Measurements from ENCODE around the gene EDAR. TPM values are rescaled to one million over a fixed set of nuclear protein-coding genes. Genes with fewer than 3 reads are reported as not detected.

Gene EDAR
- total and polyA plus RNA-seq, 3 experiments from 2014 or later, result 0.07 to 0.64 (median 0.16) TPM

DNA sequence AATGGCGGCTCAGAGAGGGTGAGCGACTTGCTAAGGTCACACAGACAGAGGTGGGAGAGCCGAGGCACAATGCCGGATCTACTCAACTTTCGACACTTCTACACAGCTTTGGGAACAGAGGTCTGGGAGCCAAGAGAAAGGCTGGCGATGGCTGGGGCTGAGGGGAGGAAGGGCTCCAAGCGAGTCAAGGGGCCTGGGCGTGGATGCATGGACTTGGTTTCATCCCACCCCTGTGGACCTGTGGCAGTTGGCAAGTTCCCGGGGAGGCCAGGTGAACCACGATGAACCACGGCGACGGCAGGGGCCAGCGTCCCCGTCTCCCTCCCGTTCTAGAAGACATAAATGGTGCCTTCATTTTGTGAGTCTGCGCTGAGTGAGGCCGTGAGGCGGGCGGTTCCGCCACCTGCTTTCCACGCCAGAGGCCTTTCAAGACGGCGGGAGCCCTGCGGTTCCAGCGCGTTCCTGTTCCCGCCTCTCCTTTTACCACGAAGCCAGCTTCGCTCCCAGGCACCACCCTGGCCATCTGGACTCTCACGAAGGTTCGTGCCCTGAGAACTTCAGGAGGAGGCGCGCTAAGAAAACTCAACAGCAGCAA is 46.7 kb downstream of the EDAR start:
- POLR2A ChIA-PET, result no interaction called here
- peaks cover 5 to 9% (median 6%) of the 10 kb centered on the region in 3 donors for H3K4me1 Mint-ChIP-seq
- peaks cover 0 to 5% (median 1%) of the 10 kb centered on the region in 3 donors for H3K36me3 Mint-ChIP-seq
- H3K27me3 Mint-ChIP-seq, result no peaks in the 10 kb centered on the region
- peaks cover 0 to 18% (median 10%) of the 10 kb centered on the region in 5 donors for H3K9me3 Mint-ChIP-seq
- DNase-seq, result no peak
- peaks cover 11% of the 10 kb centered on the region for H3K4me1 ChIP-seq (ENCODE audit: insufficient read depth, low read length)
- H3K36me3 ChIP-seq (ENCODE audit: insufficient read depth, low read length), result no peaks in the 10 kb centered on the region
- peak overlapping the region in 1 of 8 donors; percentile 33 for H3K27ac Mint-ChIP-seq
- H3K4me3 Mint-ChIP-seq, result no peak overlapping the region
- no peaks in the 10 kb centered on the region for H3K27me3 ChIP-seq (ENCODE audit: insufficient read depth, low read length, poor library complexity, severe bottlenecking)
- CTCF ChIA-PET, result interaction anchor here (1.2 kb wide), 1 partner anchor 14 kb away, joined by 3 read pairs; no protein-coding TSS in a partner anchor
- H3K4me3 ChIP-seq (ENCODE audit: low read length), result no peak overlapping the region
- H3K9me3 ChIP-seq (ENCODE audit: low read length), result no peaks in the 10 kb centered on the region
- no peak overlapping the region for H3K27ac ChIP-seq (ENCODE audit: low read depth, low read length)

DNA sequence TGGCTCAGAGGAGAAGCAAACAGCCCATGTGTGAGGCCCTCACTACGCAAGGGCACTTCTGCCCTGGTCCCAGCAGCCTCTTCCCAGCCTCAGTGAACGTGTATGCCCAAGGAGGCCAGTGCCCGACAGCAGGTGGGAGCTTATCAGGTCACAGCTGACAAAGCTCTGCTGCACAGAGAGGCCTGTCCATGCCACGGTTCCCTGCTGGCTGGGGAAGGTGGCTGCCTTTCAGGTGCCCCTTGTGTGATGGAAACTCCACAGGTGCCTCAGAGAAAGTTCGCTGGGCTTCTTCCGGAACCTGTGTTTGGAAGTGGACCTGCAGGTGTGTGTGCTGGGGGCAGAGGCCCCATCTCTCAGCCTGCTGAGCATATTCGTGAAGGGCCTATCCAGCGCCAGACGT is 47.3 kb downstream of the EDAR start:
- Histone ChIP-seq H3K4me1 (ENCODE audit: insufficient read depth, low read length) (peaks cover 11% of the 10 kb centered on the region), H3K9me3 (ENCODE audit: low read length) (no peaks in the 10 kb centered on the region), H3K27me3 (ENCODE audit: insufficient read depth, low read length, poor library complexity, severe bottlenecking) (no peaks in the 10 kb centered on the region), H3K27ac (ENCODE audit: low read depth, low read length) (no peak overlapping the region), H3K36me3 (ENCODE audit: insufficient read depth, low read length) (no peaks in the 10 kb centered on the region), H3K4me3 (ENCODE audit: low read length) (no peak overlapping the region)
- peak overlapping the region in 1 of 8 donors; percentile 82 for H3K27ac Mint-ChIP-seq
- CTCF ChIA-PET, result no interaction called here
- peaks cover 0 to 5% (median 1%) of the 10 kb centered on the region in 3 donors for H3K36me3 Mint-ChIP-seq
- no peak overlapping the region for H3K4me3 Mint-ChIP-seq
- H3K27me3 Mint-ChIP-seq, result no peaks in the 10 kb centered on the region
- peaks cover 0 to 12% (median 5%) of the 10 kb centered on the region in 5 donors for H3K9me3 Mint-ChIP-seq
- DNase-seq, result no peak
- H3K4me1 Mint-ChIP-seq, result peaks cover 5 to 11% (median 6%) of the 10 kb centered on the region in 3 donors
- POLR2A ChIA-PET, result no interaction called here

GRCh38 chr2:108941161-108941665 is 47.8 kb downstream of the EDAR start:
- H3K4me1 Mint-ChIP-seq, result peaks cover 5 to 11% (median 6%) of the 10 kb centered on the region in 3 donors
- H3K9me3 Mint-ChIP-seq, result peaks cover 0 to 8% (median 1%) of the 10 kb centered on the region in 5 donors
- ChIA-PET CTCF (interaction anchor here (0.8 kb wide), 1 partner anchor 13 kb away, joined by 3 read pairs; no protein-coding TSS in a partner anchor), POLR2A (no interaction called here)
- H3K27me3 Mint-ChIP-seq, result no peaks in the 10 kb centered on the region
- H3K27ac ChIP-seq (ENCODE audit: low read depth, low read length), result no peak overlapping the region
- peaks cover 11% of the 10 kb centered on the region for H3K4me1 ChIP-seq (ENCODE audit: insufficient read depth, low read length)
- H3K4me3 ChIP-seq (ENCODE audit: low read length), result no peak overlapping the region
- peaks cover 0 to 1% (median 0%) of the 10 kb centered on the region in 3 donors for H3K36me3 Mint-ChIP-seq
- H3K27ac Mint-ChIP-seq, result no peak overlapping the region
- DNase-seq, result no peak
- H3K9me3 ChIP-seq (ENCODE audit: low read length), result no peaks in the 10 kb centered on the region
- H3K4me3 Mint-ChIP-seq, result no peak overlapping the region
- H3K36me3 ChIP-seq (ENCODE audit: insufficient read depth, low read length), result no peaks in the 10 kb centered on the region
- no peaks in the 10 kb centered on the region for H3K27me3 ChIP-seq (ENCODE audit: insufficient read depth, low read length, poor library complexity, severe bottlenecking)

GRCh38 chr2:108940156-108940555 is 48.9 kb downstream of the EDAR start:
- no peak overlapping the region for H3K4me3 ChIP-seq (ENCODE audit: low read length)
- no peaks in the 10 kb centered on the region for H3K36me3 ChIP-seq (ENCODE audit: insufficient read depth, low read length)
- Mint-ChIP-seq H3K27ac (no peak overlapping the region), H3K9me3 (no peaks in the 10 kb centered on the region), H3K4me3 (no peak overlapping the region), H3K36me3 (no peaks in the 10 kb centered on the region), H3K27me3 (no peaks in the 10 kb centered on the region), H3K4me1 (peaks cover 5 to 11% (median 6%) of the 10 kb centered on the region in 3 donors)
- ChIA-PET CTCF (interaction anchor here (1.9 kb wide), 1 partner anchor 9 kb away, joined by 3 read pairs; no protein-coding TSS in a partner anchor), POLR2A (no interaction called here)
- H3K9me3 ChIP-seq (ENCODE audit: low read length), result no peaks in the 10 kb centered on the region
- peaks cover 11% of the 10 kb centered on the region for H3K4me1 ChIP-seq (ENCODE audit: insufficient read depth, low read length)
- no peak overlapping the region for H3K27ac ChIP-seq (ENCODE audit: low read depth, low read length)
- no peaks in the 10 kb centered on the region for H3K27me3 ChIP-seq (ENCODE audit: insufficient read depth, low read length, poor library complexity, severe bottlenecking)
- DNase-seq, result no peak

- H3K36me3 ChIP-seq (ENCODE audit: insufficient read depth, low read length), result no peaks in the 10 kb centered on the region
- no peak for DNase-seq
- Mint-ChIP-seq H3K4me1 (peaks cover 5 to 11% (median 6%) of the 10 kb centered on the region in 3 donors), H3K36me3 (no peaks in the 10 kb centered on the region), H3K27ac (peak overlapping the region in 1 of 8 donors; percentile 11), H3K9me3 (no peaks in the 10 kb centered on the region), H3K27me3 (no peaks in the 10 kb centered on the region), H3K4me3 (peak overlapping the region in 2 of 7 donors; percentile 20 to 23)
- ChIA-PET CTCF (interaction anchor here (1.0 kb wide), 1 partner anchor 51 kb away, joined by 3 read pairs; the partner anchor contains the start of gene EDAR), POLR2A (no interaction called here)
- no peak overlapping the region for H3K4me3 ChIP-seq (ENCODE audit: low read length)
- no peaks in the 10 kb centered on the region for H3K27me3 ChIP-seq (ENCODE audit: insufficient read depth, low read length, poor library complexity, severe bottlenecking)
- H3K4me1 ChIP-seq (ENCODE audit: insufficient read depth, low read length), result peaks cover 11% of the 10 kb centered on the region
- H3K9me3 ChIP-seq (ENCODE audit: low read length), result no peaks in the 10 kb centered on the region
- no peak overlapping the region for H3K27ac ChIP-seq (ENCODE audit: low read depth, low read length)
Measured at GRCh38 chr2:108938077-108938710, 50.8 kb downstream of the EDAR start.

DNA sequence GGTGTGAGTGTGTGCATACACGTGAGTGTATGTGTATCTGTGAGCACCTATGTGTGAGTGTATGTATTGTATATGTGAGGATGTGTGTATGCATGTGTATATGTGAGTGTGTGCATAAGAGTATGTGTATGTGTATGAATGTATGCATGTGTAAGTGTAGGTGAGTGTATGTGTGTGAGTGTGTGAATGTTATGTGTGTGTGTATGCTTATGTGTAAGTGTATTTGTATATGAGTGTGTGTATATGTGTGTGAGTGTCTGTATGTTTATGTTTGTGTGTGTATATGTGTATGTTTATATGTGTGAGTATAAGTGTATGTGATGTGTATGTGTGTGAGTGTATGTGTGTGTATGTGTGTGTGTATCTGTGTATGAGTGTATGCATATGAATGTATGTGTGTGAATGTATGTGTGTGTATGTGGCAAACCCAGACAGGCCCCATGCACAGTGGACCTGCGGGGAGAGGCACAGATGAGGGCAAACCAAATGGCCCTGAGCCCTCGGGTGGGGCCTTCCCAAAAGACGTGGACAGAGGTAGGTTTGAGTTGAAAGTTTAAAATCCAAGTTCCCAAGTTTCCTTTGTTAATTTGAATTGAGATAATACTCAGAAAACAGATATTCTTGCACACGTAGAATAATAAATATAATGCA is 51.5 kb downstream of the EDAR start:
- H3K4me3 ChIP-seq (ENCODE audit: low read length), result no peak overlapping the region
- H3K9me3 Mint-ChIP-seq, result no peaks in the 10 kb centered on the region
- H3K4me1 Mint-ChIP-seq, result peaks cover 5 to 11% (median 6%) of the 10 kb centered on the region in 3 donors
- H3K36me3 Mint-ChIP-seq, result no peaks in the 10 kb centered on the region
- POLR2A ChIA-PET, result no interaction called here
- no peak for DNase-seq
- no peak overlapping the region for H3K27ac ChIP-seq (ENCODE audit: low read depth, low read length)
- H3K27me3 Mint-ChIP-seq, result no peaks in the 10 kb centered on the region
- H3K9me3 ChIP-seq (ENCODE audit: low read length), result no peaks in the 10 kb centered on the region
- H3K27ac Mint-ChIP-seq, result peak overlapping the region in 1 of 8 donors; percentile 0
- CTCF ChIA-PET, result no interaction called here
- no peaks in the 10 kb centered on the region for H3K27me3 ChIP-seq (ENCODE audit: insufficient read depth, low read length, poor library complexity, severe bottlenecking)
- H3K4me1 ChIP-seq (ENCODE audit: insufficient read depth, low read length), result peaks cover 11% of the 10 kb centered on the region
- no peak overlapping the region for H3K4me3 Mint-ChIP-seq
- H3K36me3 ChIP-seq (ENCODE audit: insufficient read depth, low read length), result no peaks in the 10 kb centered on the region

GRCh38 chr2:108936866-108937265 is 52.2 kb downstream of the EDAR start:
- Histone ChIP-seq H3K27me3 (ENCODE audit: insufficient read depth, low read length, poor library complexity, severe bottlenecking) (no peaks in the 10 kb centered on the region), H3K4me3 (ENCODE audit: low read length) (no peak overlapping the region), H3K4me1 (ENCODE audit: insufficient read depth, low read length) (peaks cover 11% of the 10 kb centered on the region), H3K27ac (ENCODE audit: low read depth, low read length) (no peak overlapping the region), H3K36me3 (ENCODE audit: insufficient read depth, low read length) (no peaks in the 10 kb centered on the region), H3K9me3 (ENCODE audit: low read length) (no peaks in the 10 kb centered on the region)
- no peak overlapping the region for H3K27ac Mint-ChIP-seq
- no peaks in the 10 kb centered on the region for H3K36me3 Mint-ChIP-seq
- no peak overlapping the region for H3K4me3 Mint-ChIP-seq
- POLR2A ChIA-PET, result no interaction called here
- H3K4me1 Mint-ChIP-seq, result peaks cover 5 to 11% (median 6%) of the 10 kb centered on the region in 3 donors
- CTCF ChIA-PET, result no interaction called here
- no peak for DNase-seq
- H3K9me3 Mint-ChIP-seq, result no peaks in the 10 kb centered on the region
- peaks cover 0 to 1% of the 10 kb centered on the region in 2 donors for H3K27me3 Mint-ChIP-seq
